Activated CD8-positive, alpha-beta memory T cell treated with anti-CD3 and anti-CD28 coated beads for 1 hour (primary cell): Measurements from ENCODE around the gene ST6GALNAC3.

ENCODE experiments used
- DNase-seq, 2 donors: peaks; one replicate each; pipeline ENCODE4 v3.0.0-alpha.2; 2020; ENCODE audit warnings: low read depth in 1 of 2; ENCODE audit errors: extremely low read depth in 1 of 2

The ST6GALNAC3 gene

GRCh38 chr1:76669624-76670315 lies 595.2 kb downstream of the ST6GALNAC3 start:
- no peak for DNase-seq

- DNase-seq = no peak
Measured at GRCh38 chr1:76674689-76675210, 600.2 kb downstream of the ST6GALNAC3 start.

GRCh38 chr1:76677416-76678405 lies 603.2 kb downstream of the ST6GALNAC3 start:
- DNase-seq = no peak

GRCh38 chr1:76679534-76680152 lies 605.1 kb downstream of the ST6GALNAC3 start:
- DNase-seq = no peak

- no peak for DNase-seq
Measured at GRCh38 chr1:76680651-76681050, 606.1 kb downstream of the ST6GALNAC3 start.

- DNase-seq = no peak
Measured at GRCh38 chr1:76682138-76682537, 607.6 kb downstream of the ST6GALNAC3 start.
